Gastrocnemius medialis (tissue), 4 donors: ENCODE measurements around the gene ACSL1. TPM values are rescaled to one million over a fixed set of nuclear protein-coding genes. Genes with fewer than 3 reads are reported as not detected.

Experiments
- ATAC-seq, 2 donors: fragments of 150-250 bp; one replicate each; pipeline ENCODE4 v1.9.1; 2016
- DNase-seq, 2 donors: peaks; one replicate each; pipeline ENCODE4 v3.0.0-alpha.2; 2019
- H3K27ac ChIP-seq, 4 donors: fragments of 200-600 bp; sonication (generic); 1 replicate in 1 of 4; 2 replicates in 3 of 4; pipeline ENCODE4 v1.5.1; 2016 to 2018; ENCODE audit warnings: mild to moderate bottlenecking in 2 of 4, moderate library complexity in 1 of 4
- H3K27me3 ChIP-seq, 3 donors: fragments of 200-600 bp; sonication (generic) in 2 of 3; 1 replicate in 1 of 3; 2 replicates in 2 of 3; pipeline versions ENCODE4 v1.5.1 to v1.6.0; 2016 to 2019; ENCODE audit warnings: mild to moderate bottlenecking in 1 of 3, moderate library complexity in 1 of 3
- H3K36me3 ChIP-seq, 2 donors: fragments of 200-600 bp; sonication (generic) in 1 of 2; one replicate each; pipeline ENCODE4 v1.5.1; 2017 to 2018
- H3K4me1 ChIP-seq, 2 donors: fragments of 200-600 bp; sonication (generic) in 1 of 2; one replicate each; pipeline ENCODE4 v1.5.1; 2016 to 2017; ENCODE audit warnings: mild to moderate bottlenecking in 2 of 2
- H3K4me3 ChIP-seq, 4 donors: fragments of 200-600 bp; sonication (generic) in 3 of 4; 1 replicate in 1 of 4; 2 replicates in 3 of 4; pipeline ENCODE4 v1.5.1; 2016 to 2019; ENCODE audit warnings: mild to moderate bottlenecking in 2 of 4
- H3K9me3 ChIP-seq, 3 donors: fragments of 200-600 bp; sonication (generic) in 2 of 3; 1 replicate in 1 of 3; 2 replicates in 2 of 3; pipeline ENCODE4 v1.5.1; 2016 to 2019
- POLR2A ChIP-seq, 2 donors: fragments of 450-650 bp; IDR thresholded peaks; one replicate each; pipeline ENCODE4 v1.6.1; 2017; ENCODE audit warnings: antibody characterized with exemption in 2 of 2, mild to moderate bottlenecking in 2 of 2, moderate library complexity in 2 of 2
- in situ Hi-C, 4 donors: fragments of 200-750 bp; cut with MboI; loops; one replicate each; pipeline versions ENCODE4 v1.15.0 to v1.8.0; 2017; ENCODE audit warnings: low sequenced_read_pairs in 4 of 4
- intact Hi-C: fragments of 100-400 bp; cut with DNase I; formaldehyde crosslinking; loops from one replicate; pipeline ENCODE4 v1.15.1; 2023; ENCODE audit warnings: low total_unique reads
- total RNA-seq, 4 donors: library from RNA; depleted of rRNA; stranded (reverse); fragments of >200 nt; gene quantifications; one replicate each; pipeline versions ENCODE4 v1.1.0 to v1.2.3, GENCODE V29; 2016
- TF ChIP-seq, protein P1 (sequence below), 5 experiments: fragments of 450-650 bp in 3 of 5; fragments of 200-600 bp in 2 of 5; sonication (generic) in 2 of 5; IDR thresholded peaks in 4 of 5; conservative IDR thresholded peaks in 1 of 5; 1 replicate in 4 of 5; 2 replicates in 1 of 5; pipeline ENCODE4 v1.5.1; 2016 to 2019; ENCODE audit warnings: antibody characterized with exemption in 5 of 5, mild to moderate bottlenecking in 3 of 5, moderate library complexity in 3 of 5

The ACSL1 gene
- total RNA-seq, 4 donors from 2014 or later, result 591 to 2,181 (median 1,316) TPM

DNA sequence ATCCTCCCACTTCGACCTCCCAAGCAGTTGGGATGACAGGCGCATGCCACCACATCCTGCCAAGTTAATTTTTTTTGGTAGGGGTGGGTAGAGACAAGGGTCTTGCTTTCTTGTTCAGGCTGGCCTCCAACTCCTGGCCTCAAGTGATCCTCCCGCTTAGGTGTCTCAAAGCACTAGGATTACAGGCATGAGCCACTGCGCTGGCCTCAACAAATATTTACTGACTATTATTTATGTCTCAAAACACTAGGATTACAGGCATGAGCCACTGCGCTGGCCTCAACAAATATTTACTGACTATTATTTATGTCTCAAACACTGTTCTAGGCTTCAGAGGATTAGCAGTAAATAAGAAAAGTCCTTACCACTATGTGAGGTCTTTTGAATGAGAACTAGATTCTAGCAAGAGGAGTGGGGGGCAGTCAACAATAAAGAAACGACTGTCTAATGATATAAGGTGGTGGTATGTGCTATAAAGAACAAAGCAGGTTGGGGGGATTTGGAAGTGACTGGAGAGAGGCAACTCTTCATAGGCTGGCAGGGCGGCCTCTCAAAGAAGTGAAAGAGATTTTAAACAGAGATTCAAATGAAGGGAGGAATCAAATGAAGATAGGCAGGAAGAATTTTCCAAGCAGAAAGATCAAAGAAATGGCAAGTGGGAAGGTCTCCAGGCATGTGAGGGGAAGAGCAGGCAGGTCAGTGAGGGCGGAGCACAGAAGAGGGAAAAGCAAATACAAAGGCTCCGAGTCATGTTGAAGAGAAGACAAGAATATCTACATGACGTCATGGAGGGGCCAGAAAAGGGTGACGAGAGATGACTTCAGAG, 12.7 kb upstream of the ACSL1 start:
- intact Hi-C loops, result no loop called here
- no peak for ATAC-seq
- no peaks in the 10 kb centered on the region for H3K36me3 ChIP-seq
- TF ChIP-seq POLR2A (IDR thresholded peaks at IDR 0.05), result no peak
- TF ChIP-seq, protein P1, sequence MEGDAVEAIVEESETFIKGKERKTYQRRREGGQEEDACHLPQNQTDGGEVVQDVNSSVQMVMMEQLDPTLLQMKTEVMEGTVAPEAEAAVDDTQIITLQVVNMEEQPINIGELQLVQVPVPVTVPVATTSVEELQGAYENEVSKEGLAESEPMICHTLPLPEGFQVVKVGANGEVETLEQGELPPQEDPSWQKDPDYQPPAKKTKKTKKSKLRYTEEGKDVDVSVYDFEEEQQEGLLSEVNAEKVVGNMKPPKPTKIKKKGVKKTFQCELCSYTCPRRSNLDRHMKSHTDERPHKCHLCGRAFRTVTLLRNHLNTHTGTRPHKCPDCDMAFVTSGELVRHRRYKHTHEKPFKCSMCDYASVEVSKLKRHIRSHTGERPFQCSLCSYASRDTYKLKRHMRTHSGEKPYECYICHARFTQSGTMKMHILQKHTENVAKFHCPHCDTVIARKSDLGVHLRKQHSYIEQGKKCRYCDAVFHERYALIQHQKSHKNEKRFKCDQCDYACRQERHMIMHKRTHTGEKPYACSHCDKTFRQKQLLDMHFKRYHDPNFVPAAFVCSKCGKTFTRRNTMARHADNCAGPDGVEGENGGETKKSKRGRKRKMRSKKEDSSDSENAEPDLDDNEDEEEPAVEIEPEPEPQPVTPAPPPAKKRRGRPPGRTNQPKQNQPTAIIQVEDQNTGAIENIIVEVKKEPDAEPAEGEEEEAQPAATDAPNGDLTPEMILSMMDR (IDR thresholded peaks at IDR 0.05 in 4 of 5, conservative IDR thresholded peaks at IDR 0.05 in 1 of 5), result no peak
- H3K27ac ChIP-seq, result no peak overlapping the region
- no peak for DNase-seq
- in situ Hi-C loops, result no loop called here
- H3K27me3 ChIP-seq, result no peaks in the 10 kb centered on the region
- H3K4me3 ChIP-seq, result no peak overlapping the region
- H3K9me3 ChIP-seq, result no peaks in the 10 kb centered on the region
- no peaks in the 10 kb centered on the region for H3K4me1 ChIP-seq

DNA sequence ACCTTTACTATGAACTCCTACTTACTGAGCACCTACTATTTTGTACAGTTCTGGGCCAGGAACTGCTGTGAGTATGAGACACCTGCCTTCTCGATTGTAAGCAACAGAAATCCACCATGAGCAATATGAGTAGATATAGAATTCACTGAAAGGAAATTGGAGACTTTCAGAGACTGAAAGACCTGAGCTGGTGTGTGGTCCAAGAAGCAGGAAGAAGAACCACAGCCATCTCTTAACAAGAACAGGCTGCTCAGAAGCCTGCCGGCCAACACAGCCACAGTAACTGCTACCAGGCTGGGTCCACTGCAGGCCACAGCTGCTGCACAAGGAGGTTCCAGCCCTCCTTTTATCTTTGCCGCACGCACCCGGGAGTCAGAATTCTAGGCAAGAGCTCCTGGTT, 10.8 kb upstream of the ACSL1 start:
- no peak for ATAC-seq
- H3K4me1 ChIP-seq, result no peaks in the 10 kb centered on the region
- intact Hi-C loops (no loop called here), in situ Hi-C loops (no loop called here)
- DNase-seq, result no peak
- TF ChIP-seq, protein P1 (IDR thresholded peaks at IDR 0.05 in 4 of 5, conservative IDR thresholded peaks at IDR 0.05 in 1 of 5), result no peak
- TF ChIP-seq POLR2A (IDR thresholded peaks at IDR 0.05), result no peak
- H3K9me3 ChIP-seq, result no peaks in the 10 kb centered on the region
- no peaks in the 10 kb centered on the region for H3K27me3 ChIP-seq
- H3K4me3 ChIP-seq, result no peak overlapping the region
- H3K36me3 ChIP-seq, result no peaks in the 10 kb centered on the region
- H3K27ac ChIP-seq, result no peak overlapping the region

DNA sequence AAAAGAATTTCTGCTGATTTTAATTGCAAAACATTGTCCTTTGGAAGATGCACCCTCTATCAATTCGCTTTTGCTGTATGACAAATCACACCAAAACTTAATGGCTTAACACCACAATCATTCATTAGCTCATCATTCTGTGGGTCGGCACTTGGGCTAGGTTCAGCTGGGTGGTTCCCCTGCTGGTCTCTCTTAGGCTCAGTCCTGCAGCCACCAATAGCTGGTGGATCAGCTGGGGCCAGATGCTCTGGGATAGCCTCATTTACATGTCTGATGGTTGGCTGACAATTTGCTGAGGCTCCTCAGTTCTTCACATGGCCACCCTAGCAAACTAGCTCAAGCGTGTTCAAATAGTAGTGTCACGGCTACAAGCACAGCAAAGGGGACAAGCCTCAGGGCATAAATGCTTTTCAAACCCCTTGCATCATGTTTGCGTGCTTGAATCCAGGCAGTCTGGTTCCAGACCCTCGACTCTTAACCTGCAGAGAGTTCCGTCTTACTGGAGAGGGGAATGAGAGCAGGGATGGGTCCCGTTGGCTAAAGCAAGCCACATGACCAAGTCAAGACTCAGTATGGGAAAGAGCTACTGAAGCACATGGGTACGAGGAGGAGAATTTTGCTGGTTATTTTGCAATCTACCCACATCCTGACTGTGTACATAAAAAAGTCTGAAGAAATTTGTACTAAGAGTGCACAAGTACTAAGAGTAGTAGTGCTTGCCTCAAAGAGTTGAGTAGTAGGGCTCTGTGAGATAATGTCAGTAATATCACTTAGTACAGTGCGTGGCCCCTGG, 7.5 kb upstream of the ACSL1 start:
- no peaks in the 10 kb centered on the region for H3K9me3 ChIP-seq
- no peaks in the 10 kb centered on the region for H3K27me3 ChIP-seq
- H3K4me3 ChIP-seq, result no peak overlapping the region
- TF ChIP-seq, protein P1 (IDR thresholded peaks at IDR 0.05 in 4 of 5, conservative IDR thresholded peaks at IDR 0.05 in 1 of 5), result no peak
- TF ChIP-seq POLR2A (IDR thresholded peaks at IDR 0.05), result no peak
- no peaks in the 10 kb centered on the region for H3K4me1 ChIP-seq
- ATAC-seq (no peak), DNase-seq (no peak)
- intact Hi-C loops, result no loop called here
- in situ Hi-C loops, result no loop called here
- H3K27ac ChIP-seq, result no peak overlapping the region
- H3K36me3 ChIP-seq, result no peaks in the 10 kb centered on the region

DNA sequence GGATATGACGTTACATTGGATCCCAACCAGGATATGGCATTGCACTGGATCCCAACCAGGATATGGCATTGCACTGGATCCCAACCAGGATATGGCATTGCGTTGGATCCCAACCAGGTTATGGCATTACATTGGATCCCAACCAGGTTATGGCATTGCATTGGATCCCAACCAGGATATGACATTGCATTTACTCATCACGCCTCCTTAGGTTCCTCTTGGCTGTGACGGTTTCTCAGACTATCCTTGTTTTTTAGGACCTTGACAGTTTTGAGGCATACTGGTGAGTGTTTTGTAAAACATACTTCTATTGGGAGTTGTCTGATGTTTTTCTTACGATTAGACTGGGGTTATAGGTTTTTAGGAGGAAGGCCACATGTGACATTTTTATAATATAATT, 5.4 kb upstream of the ACSL1 start:
- ATAC-seq (no peak), DNase-seq (no peak)
- in situ Hi-C loops, result no loop called here
- H3K4me3 ChIP-seq, result no peak overlapping the region
- H3K27ac ChIP-seq, result no peak overlapping the region
- TF ChIP-seq, protein P1 (IDR thresholded peaks at IDR 0.05 in 4 of 5, conservative IDR thresholded peaks at IDR 0.05 in 1 of 5), result no peak
- no peak for TF ChIP-seq POLR2A (IDR thresholded peaks at IDR 0.05)
- peaks cover 6 to 10% of the 10 kb centered on the region in 2 donors for H3K4me1 ChIP-seq
- no peaks in the 10 kb centered on the region for H3K27me3 ChIP-seq
- intact Hi-C loops, result no loop called here
- H3K36me3 ChIP-seq, result no peaks in the 10 kb centered on the region
- no peaks in the 10 kb centered on the region for H3K9me3 ChIP-seq
